PC-9 (cell line): ENCODE data around the gene GSDME. TPM values are rescaled to one million over a fixed set of nuclear protein-coding genes. Genes with fewer than 3 reads are reported as not detected.

Experiments used
- BruUV-seq: library from RNA; stranded (reverse); fragments of 400-500 nt; replicated peaks from 2 replicates; lab custom pipeline; 2021; lab: Mats Ljungman, UMichigan
- CTCF ChIA-PET: fragments of 300-600 bp; sonication (Branson Sonifier 250); formaldehyde crosslinking; loops from one replicate; lab custom pipeline; 2022; ENCODE audit warnings: antibody characterized with exemption; lab: Charles Lee
- POLR2A ChIA-PET: fragments of 300-600 bp; sonication (Branson Sonifier 250); formaldehyde crosslinking; loops from one replicate; lab custom pipeline; 2022; ENCODE audit warnings: antibody characterized with exemption; ENCODE audit not compliant: unreplicated experiment; lab: Charles Lee
- DNase-seq, 2 experiments: peaks; one replicate each; pipeline versions ENCODE4 v3.0.0 to v3.0.0-alpha.2; 2015 to 2022; ENCODE audit warnings: mixed read lengths in 1 of 2
- H2AFZ ChIP-seq: fragments of 200-600 bp; sonication (generic); 2 replicates; pipeline ENCODE4 v1.8.1; 2017; ENCODE audit warnings: antibody characterized with exemption
- H3F3A ChIP-seq: fragments of 200-600 bp; sonication (generic); 2 replicates; pipeline ENCODE4 v1.8.1; 2017; ENCODE audit warnings: antibody characterized with exemption, mild to moderate bottlenecking, low read depth; ENCODE audit not compliant: insufficient read depth
- H3K27ac ChIP-seq: fragments of 200-600 bp; sonication (generic); 2 replicates; pipeline ENCODE4 v1.6.1; 2016; ENCODE audit warnings: mixed run types
- H3K27me3 ChIP-seq: fragments of 200-600 bp; sonication (generic); 2 replicates; pipeline ENCODE4 v1.6.1; 2016; ENCODE audit warnings: low read depth, mixed run types; ENCODE audit not compliant: insufficient read depth
- H3K36me3 ChIP-seq: fragments of 200-600 bp; sonication (generic); 2 replicates; pipeline ENCODE4 v1.6.1; 2016; ENCODE audit warnings: low read depth, mixed run types
- H3K4me1 ChIP-seq: fragments of 200-600 bp; sonication (generic); replicated peaks from 2 replicates; pipeline ENCODE4 v1.6.1; 2016; ENCODE audit warnings: mixed run types; ENCODE audit not compliant: insufficient read depth
- H3K4me2 ChIP-seq: fragments of 200-600 bp; sonication (generic); 2 replicates; pipeline ENCODE4 v1.6.1; 2017; ENCODE audit warnings: mixed run types
- H3K4me3 ChIP-seq: fragments of 200-600 bp; sonication (generic); 2 replicates; pipeline ENCODE4 v1.6.1; 2016; ENCODE audit warnings: mixed run types
- H3K79me2 ChIP-seq: fragments of 200-600 bp; sonication (generic); 2 replicates; pipeline ENCODE4 v1.6.1; 2017; ENCODE audit warnings: low read depth, mixed run types
- H3K9me2 ChIP-seq: fragments of 200-600 bp; sonication (generic); 2 replicates; pipeline ENCODE4 v1.8.1; 2017; ENCODE audit warnings: mild to moderate bottlenecking; ENCODE audit not compliant: insufficient read depth
- H3K9me3 ChIP-seq: fragments of 200-600 bp; sonication (generic); 2 replicates; pipeline ENCODE4 v1.8.1; 2016; ENCODE audit warnings: low read depth; ENCODE audit not compliant: insufficient read depth
- H4K20me1 ChIP-seq: fragments of 200-600 bp; sonication (generic); 2 replicates; pipeline ENCODE4 v1.8.1; 2017; ENCODE audit not compliant: insufficient read depth
- CTCF ChIP-seq: fragments of 200-600 bp; sonication (generic); conservative IDR thresholded peaks from 2 replicates; pipeline ENCODE4 v1.6.1; 2017; ENCODE audit warnings: mixed run types, antibody characterized with exemption, mild to moderate bottlenecking, moderate library complexity
- EZH2 ChIP-seq: fragments of 200-600 bp; sonication (generic); IDR thresholded peaks from 2 replicates; pipeline ENCODE4 v1.8.0; 2017; ENCODE audit warnings: antibody characterized with exemption, low read depth
- intact Hi-C: fragments of 100-400 bp; cut with micrococcal nuclease; formaldehyde crosslinking; loops from one replicate; pipeline ENCODE4 v1.10.0; 2022; ENCODE audit not compliant: unreplicated experiment
- total RNA-seq: library from RNA; stranded (reverse); gene quantifications from 2 replicates; pipeline ENCODE4 v1.2.3, GENCODE V29; 2021

Gene GSDME
- total RNA-seq, 1 experiment from 2014 or later = 11.5 TPM

GRCh38 chr7:24755541-24756407 lies 1.5 kb downstream of the GSDME start:
- Histone ChIP-seq H2AFZ (no peak overlapping the region), H3K27ac (no peak overlapping the region), H3F3A (no peaks in the 10 kb centered on the region; the same call in 1 of the 2 replicates), H3K4me1 (peaks cover 15% of the 10 kb centered on the region), H3K9me2 (no peaks in the 10 kb centered on the region), H3K36me3 (no peaks in the 10 kb centered on the region), H3K27me3 (no peaks in the 10 kb centered on the region), H3K79me2 (no peaks in the 10 kb centered on the region), H3K4me3 (no peak overlapping the region), H3K4me2 (peak overlapping the region; percentile 85; the same call in 1 of the 2 replicates), H3K9me3 (no peaks in the 10 kb centered on the region), H4K20me1 (no peaks in the 10 kb centered on the region)
- DNase-seq = no peak
- CTCF ChIA-PET = no interaction called here
- POLR2A ChIA-PET = no interaction called here
- TF ChIP-seq CTCF = no peak
- no peak for TF ChIP-seq EZH2
- intact Hi-C loops = loop anchor here (2.0 kb wide), 1 partner anchor 337 kb away; no protein-coding TSS in a partner anchor
- no TSS peak for BruUV-seq

- no peak overlapping the region for H3K27ac ChIP-seq
- no peak overlapping the region for H2AFZ ChIP-seq
- H3K4me1 ChIP-seq = peaks cover 15% of the 10 kb centered on the region
- no peaks in the 10 kb centered on the region for H4K20me1 ChIP-seq
- BruUV-seq = no TSS peak
- ChIA-PET CTCF (no interaction called here), POLR2A (no interaction called here)
- DNase-seq = no peak
- H3F3A ChIP-seq = no peaks in the 10 kb centered on the region; the same call in 1 of the 2 replicates
- no peaks in the 10 kb centered on the region for H3K9me3 ChIP-seq
- intact Hi-C loops = no loop called here
- H3K79me2 ChIP-seq = no peaks in the 10 kb centered on the region
- H3K36me3 ChIP-seq = no peaks in the 10 kb centered on the region
- H3K27me3 ChIP-seq = no peaks in the 10 kb centered on the region
- H3K4me2 ChIP-seq = no peak overlapping the region
- no peak overlapping the region for H3K4me3 ChIP-seq
- no peaks in the 10 kb centered on the region for H3K9me2 ChIP-seq
- TF ChIP-seq EZH2 (no peak), CTCF (no peak)
Measured at GRCh38 chr7:24754906-24755506, 2.3 kb downstream of the GSDME start.

- no peaks in the 10 kb centered on the region for H3K36me3 ChIP-seq
- no peaks in the 10 kb centered on the region for H3K27me3 ChIP-seq
- ChIA-PET POLR2A (no interaction called here), CTCF (interaction anchor here (0.6 kb wide), 1 partner anchor 1425 kb away, joined by 5 read pairs; no protein-coding TSS in a partner anchor)
- no peak overlapping the region for H3K4me3 ChIP-seq
- H2AFZ ChIP-seq = no peak overlapping the region
- no TSS peak for BruUV-seq
- H4K20me1 ChIP-seq = no peaks in the 10 kb centered on the region
- no peaks in the 10 kb centered on the region for H3K9me2 ChIP-seq
- peaks cover 7% of the 10 kb centered on the region for H3K4me1 ChIP-seq
- H3K4me2 ChIP-seq = no peak overlapping the region
- H3K27ac ChIP-seq = no peak overlapping the region
- H3K9me3 ChIP-seq = no peaks in the 10 kb centered on the region
- TF ChIP-seq CTCF = no peak
- TF ChIP-seq EZH2 = no peak
- intact Hi-C loops = no loop called here
- H3K79me2 ChIP-seq = no peaks in the 10 kb centered on the region
- DNase-seq = no peak
- no peaks in the 10 kb centered on the region; the same call in 1 of the 2 replicates for H3F3A ChIP-seq
Measured at GRCh38 chr7:24752073-24752800, 5.0 kb downstream of the GSDME start.
